Measurements from ENCODE around the gene ATF6B.
"Not testable (repeated sequence)": the region's sequence is repeated elsewhere in the genome, so short reads cannot be mapped to it uniquely, and the experiment has no call there.

ATF6B gene

DNA sequence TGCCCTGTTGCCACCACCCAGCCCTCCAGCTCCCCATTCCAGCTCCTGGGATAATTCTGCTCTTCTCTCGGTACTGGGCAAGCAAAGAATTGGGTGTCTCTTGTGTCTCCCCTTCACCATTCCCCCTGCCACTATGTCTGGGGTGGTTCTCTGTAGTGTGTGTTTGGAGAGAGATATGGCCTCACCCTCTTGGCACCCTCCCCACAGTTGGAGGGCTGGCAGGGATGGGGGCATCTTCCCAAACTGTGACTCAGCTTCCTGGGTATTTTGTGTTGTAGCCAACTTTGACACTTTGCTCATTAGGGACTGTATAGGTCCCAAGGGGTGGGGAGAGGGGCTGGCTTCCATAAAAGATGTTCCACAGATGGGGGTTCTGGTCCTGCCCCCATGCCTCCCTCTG lies 20.6 kb downstream of the ATF6B start:
- DNase-seq (ENCODE audit: low spot score) = no peak

GRCh38 chr6:32105433-32105832 lies 22.6 kb downstream of the ATF6B start:
- DNase-seq (ENCODE audit: low spot score) = no peak

- no peak for DNase-seq (ENCODE audit: low spot score)
Measured at GRCh38 chr6:32102255-32102654, 25.8 kb downstream of the ATF6B start.

DNA sequence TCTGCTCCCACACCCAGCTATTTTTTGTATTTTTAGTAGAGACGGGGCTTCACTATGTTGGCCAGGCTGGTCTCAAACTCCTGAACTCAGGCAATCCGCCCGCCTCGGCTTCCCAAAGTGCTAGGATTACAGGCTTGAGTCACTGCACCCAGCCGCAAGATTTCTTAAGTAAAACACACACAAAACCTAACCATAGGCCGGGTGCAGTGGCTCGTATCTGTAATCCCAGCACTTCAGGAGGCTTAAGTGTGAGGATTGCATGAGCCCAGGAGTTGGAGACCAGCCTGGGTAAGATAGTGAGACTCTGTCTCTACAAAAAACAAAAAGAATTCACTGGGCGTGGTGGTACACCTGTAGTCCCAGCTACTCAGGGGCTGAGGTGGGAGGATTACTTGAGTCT lies 27.8 kb downstream of the ATF6B start:
- DNase-seq (ENCODE audit: low spot score) = not testable (repeated sequence)

- DNase-seq (ENCODE audit: low spot score) = no peak
Measured at GRCh38 chr6:32097364-32097763, 30.7 kb downstream of the ATF6B start.

DNA sequence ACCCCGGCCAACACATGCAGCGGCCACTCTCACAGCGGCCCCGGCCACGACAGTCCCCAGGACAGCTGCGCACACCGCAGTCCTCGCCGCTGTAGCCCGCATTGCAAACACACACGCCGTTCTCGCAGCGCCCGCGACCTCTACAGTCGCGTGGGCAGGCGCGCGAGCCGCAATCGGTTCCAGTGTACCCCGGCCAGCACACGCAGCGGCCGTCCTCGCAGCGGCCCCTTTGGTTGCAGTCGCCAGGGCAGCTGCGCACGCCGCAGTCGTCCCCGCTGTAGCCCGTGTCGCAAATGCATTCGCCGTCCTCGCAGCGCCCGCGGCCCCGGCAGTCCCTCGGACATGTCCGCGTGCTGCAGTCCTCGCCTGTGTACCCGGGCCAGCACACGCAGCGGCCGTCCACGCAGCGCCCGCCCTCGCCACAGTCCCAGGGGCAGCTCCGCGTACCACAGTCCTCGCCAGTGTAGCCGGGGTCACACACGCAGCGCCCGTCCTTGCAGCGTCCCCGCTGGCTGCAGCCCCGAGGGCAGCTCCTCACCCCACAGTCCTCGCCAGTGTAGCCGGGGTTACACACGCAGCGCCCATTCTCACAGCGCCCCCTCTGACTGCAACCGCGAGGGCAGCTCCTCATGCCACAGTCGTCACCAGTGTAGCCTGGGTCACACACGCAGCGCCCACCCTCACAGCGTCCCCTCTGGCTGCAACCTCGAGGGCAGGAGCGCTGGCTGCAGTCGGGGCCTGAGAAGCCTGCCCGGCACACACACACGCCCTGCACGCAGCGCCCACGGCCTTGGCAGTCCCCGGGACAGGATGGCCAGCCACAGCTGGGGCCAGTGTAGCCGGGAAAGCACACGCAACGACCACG lies 31.4 kb downstream of the ATF6B start:
- no peak for DNase-seq (ENCODE audit: low spot score)

GRCh38 chr6:32096087-32096393 lies 32.0 kb downstream of the ATF6B start:
- DNase-seq (ENCODE audit: low spot score) = no peak

DNA sequence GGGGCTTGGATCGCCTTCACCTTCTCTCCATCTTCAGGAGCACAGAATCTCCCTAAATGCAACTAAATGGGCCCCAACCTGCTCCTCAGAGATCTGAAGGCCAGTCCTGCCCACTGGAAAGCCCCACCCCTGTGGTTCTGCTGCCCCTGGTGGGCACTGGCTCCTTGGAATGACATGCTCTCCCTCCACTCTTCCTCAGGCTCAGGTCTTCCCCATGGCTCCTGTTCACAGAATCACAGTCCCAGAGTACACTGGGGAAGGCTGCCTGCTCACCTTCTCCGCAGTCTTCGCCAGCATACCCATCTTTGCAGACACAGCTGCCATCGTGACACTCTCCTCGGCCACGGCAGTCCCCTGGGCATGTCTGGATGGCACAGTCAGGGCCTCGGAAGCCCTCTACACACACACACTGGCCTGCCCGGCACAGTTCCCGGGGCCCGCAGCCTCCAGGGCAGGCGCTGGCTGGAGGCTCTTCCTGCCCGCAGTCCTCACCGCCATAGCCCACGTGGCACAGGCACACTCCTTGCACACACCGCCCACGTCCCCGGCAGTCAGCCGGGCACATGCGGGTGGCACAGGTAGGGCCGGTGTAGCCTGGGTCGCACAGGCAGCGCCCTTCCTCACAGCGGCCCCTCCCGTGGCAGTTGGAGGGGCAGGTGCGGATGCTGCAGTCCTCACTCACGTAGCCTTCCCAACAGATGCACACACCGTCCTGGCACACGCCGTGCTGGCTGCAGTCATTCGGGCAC lies 32.5 kb downstream of the ATF6B start:
- DNase-seq (ENCODE audit: low spot score) = no peak

- DNase-seq (ENCODE audit: low spot score) = no peak
Measured at GRCh38 chr6:32092760-32093497, 35.1 kb downstream of the ATF6B start.

DNA sequence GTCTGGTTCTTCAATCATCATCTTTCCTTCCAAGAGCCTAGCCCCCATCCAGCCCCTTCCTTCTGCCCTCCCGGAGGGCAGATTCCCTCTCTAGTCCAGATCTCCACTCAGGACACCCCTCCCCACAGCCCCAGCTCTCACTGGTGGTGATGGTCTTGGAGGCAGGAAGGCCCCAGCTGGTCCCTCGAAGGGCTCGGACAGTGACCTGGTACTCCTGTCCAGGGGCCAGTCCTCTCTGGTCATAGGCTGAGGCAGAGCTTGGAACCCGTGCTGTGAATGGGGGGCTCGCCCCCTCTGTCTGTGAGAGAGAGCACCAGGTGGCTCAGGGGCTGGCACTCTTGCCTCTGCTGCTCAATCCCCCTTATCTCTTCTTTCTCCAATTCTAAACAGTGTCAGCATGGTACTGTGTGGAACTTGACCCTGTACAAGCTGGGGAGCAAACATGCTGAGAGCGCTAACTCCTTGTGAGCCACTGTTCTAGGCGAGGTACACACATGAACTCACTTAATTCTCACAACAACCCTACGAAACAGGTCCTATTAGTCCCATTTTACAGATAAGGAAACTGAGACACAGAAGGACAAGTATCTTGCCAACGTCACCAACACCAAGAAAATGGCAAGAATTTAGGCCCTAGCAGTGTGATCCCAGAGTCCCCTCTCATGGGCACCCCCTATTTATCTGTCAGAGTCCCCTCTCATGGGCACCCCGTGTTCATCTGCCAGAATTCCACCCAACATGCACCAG lies 38.8 kb downstream of the ATF6B start:
- no peak for DNase-seq (ENCODE audit: low spot score)

- DNase-seq (ENCODE audit: low spot score) = no peak
Measured at GRCh38 chr6:32088487-32089049, 39.5 kb downstream of the ATF6B start.

- DNase-seq (ENCODE audit: low spot score) = peak; percentile 78
Measured at GRCh38 chr6:32087574-32088486, 40.2 kb downstream of the ATF6B start.

GRCh38 chr6:32086661-32087573 lies 41.1 kb downstream of the ATF6B start:
- DNase-seq (ENCODE audit: low spot score) = no peak

- no peak for DNase-seq (ENCODE audit: low spot score)
Measured at GRCh38 chr6:32085759-32086459, 42.1 kb downstream of the ATF6B start.

DNA sequence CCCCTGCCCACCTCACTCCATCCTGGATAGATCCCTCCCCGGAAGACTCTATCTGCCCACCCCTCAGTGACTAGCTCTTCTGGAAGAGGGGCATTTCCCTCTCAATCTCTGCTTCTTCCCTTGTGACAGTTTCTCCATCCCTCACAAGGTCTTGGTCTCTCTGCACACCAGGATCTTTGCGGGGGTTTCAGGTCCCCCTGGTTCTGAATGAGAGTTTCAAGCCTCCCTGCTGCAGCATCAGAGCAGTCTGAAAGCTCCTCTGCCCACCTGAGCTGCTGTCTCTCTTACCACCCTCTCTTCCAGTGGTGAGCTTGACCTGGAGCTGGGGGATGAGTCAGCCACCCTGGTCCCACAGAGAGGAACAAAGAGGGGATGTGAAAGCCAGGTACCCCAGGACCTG lies 43.3 kb downstream of the ATF6B start:
- DNase-seq (ENCODE audit: low spot score) = no peak

GRCh38 chr6:32083812-32084768 lies 44.0 kb downstream of the ATF6B start:
- DNase-seq (ENCODE audit: low spot score) = no peak

DNA sequence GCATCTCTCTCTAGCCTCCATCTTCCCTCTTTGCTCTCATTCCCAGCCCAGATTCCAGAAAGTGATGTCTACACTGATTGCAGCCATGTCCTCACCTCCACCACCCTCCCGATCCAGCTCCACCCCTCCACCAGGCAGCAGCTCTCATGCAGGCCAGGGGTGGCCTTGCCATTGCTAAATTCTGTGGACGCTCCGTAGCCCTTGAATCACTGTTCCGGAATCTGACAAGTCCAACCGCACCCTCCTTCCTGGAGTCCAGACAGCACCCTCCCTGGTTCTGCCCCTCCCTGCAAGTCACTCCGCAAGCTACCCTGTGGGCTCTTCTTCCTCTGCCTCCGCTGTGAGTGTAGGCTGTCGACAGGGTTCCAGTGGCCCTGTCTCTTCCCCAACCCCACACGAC lies 45.1 kb downstream of the ATF6B start:
- DNase-seq (ENCODE audit: low spot score) = no peak

GRCh38 chr6:32082478-32082877 lies 45.6 kb downstream of the ATF6B start:
- DNase-seq (ENCODE audit: low spot score) = no peak

Measured in HuH-7.5 (cell line).